Occipital lobe (tissue), 2 donors: Measurements from ENCODE around the gene MYT1. TPM values are rescaled to one million over a fixed set of nuclear protein-coding genes. Genes with fewer than 3 reads are reported as not detected.

Experiments used
- small RNA-seq: library from RNA; depleted of rRNA; stranded (forward); fragments of <200 nt; gene quantifications from one replicate; pipeline ENCODE3, GENCODE V24; 2014
- total RNA-seq: library from RNA; depleted of rRNA; stranded (reverse); fragments of >200 nt; gene quantifications from one replicate; pipeline ENCODE4 v1.2.3, GENCODE V29; 2014

Gene MYT1
- total RNA-seq, 1 donor from 2014 or later, result 5.9 TPM

Small RNAs within 50 kb of the gene (small RNA-seq; reads per million reads assigned to genes)
- not detected for gene AL137028.2

Other genes with a start within 250 kb of the MYT1 start
- 17.8 TPM for gene UCKL1, start 208.0 kb upstream of the MYT1 start, total RNA-seq
- gene ZNF512B, start 194.5 kb upstream of the MYT1 start, total RNA-seq, result 15.8 TPM
- gene SAMD10, start 184.8 kb upstream of the MYT1 start, total RNA-seq, result 6.4 TPM
- gene PRPF6, start 183.3 kb upstream of the MYT1 start, total RNA-seq, result 71.0 TPM
- 1.2 TPM for gene C20orf204, start 128.3 kb upstream of the MYT1 start, total RNA-seq
- 0.31 TPM for gene SOX18, start 114.8 kb upstream of the MYT1 start, total RNA-seq
- 36.0 TPM for gene TCEA2, start 101.3 kb upstream of the MYT1 start, total RNA-seq
- gene RGS19, start 84.9 kb upstream of the MYT1 start, total RNA-seq, result 10.1 TPM
- gene OPRL1, start 84.4 kb upstream of the MYT1 start, total RNA-seq, result 14.3 TPM
- gene LKAAEAR1, start 80.1 kb upstream of the MYT1 start, total RNA-seq, result 0.78 TPM
- not detected for gene NPBWR2, start 56.9 kb upstream of the MYT1 start, total RNA-seq
- 129 TPM for gene PCMTD2, start 91.3 kb downstream of the MYT1 start, total RNA-seq